LNCaP clone FGC (cell line): ENCODE data around the gene RALGDS.

Source experiments
- DNase-seq: peaks from one replicate; pipeline ENCODE4 v3.0.0-alpha.2; 2011; ENCODE audit warnings: low read depth
- H3K4me3 ChIP-seq: 2 replicates; pipeline ENCODE4 v1.5.1; 2011; ENCODE audit warnings: mild to moderate bottlenecking, low read depth, low read length, control low read depth
- TF ChIP-seq, protein P1 (sequence below): IDR thresholded peaks from 2 replicates; pipeline ENCODE4 v1.5.1; 2012; ENCODE audit warnings: mild to moderate bottlenecking; ENCODE audit not compliant: control insufficient read depth, insufficient read depth; ENCODE audit errors: extremely low read depth

The RALGDS gene

GRCh38 chr9:133128152-133128551 lies 7.1 kb upstream of the RALGDS start:
- no peak overlapping the region for H3K4me3 ChIP-seq
- TF ChIP-seq, protein P1, sequence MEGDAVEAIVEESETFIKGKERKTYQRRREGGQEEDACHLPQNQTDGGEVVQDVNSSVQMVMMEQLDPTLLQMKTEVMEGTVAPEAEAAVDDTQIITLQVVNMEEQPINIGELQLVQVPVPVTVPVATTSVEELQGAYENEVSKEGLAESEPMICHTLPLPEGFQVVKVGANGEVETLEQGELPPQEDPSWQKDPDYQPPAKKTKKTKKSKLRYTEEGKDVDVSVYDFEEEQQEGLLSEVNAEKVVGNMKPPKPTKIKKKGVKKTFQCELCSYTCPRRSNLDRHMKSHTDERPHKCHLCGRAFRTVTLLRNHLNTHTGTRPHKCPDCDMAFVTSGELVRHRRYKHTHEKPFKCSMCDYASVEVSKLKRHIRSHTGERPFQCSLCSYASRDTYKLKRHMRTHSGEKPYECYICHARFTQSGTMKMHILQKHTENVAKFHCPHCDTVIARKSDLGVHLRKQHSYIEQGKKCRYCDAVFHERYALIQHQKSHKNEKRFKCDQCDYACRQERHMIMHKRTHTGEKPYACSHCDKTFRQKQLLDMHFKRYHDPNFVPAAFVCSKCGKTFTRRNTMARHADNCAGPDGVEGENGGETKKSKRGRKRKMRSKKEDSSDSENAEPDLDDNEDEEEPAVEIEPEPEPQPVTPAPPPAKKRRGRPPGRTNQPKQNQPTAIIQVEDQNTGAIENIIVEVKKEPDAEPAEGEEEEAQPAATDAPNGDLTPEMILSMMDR = no peak
- no peak for DNase-seq

DNA sequence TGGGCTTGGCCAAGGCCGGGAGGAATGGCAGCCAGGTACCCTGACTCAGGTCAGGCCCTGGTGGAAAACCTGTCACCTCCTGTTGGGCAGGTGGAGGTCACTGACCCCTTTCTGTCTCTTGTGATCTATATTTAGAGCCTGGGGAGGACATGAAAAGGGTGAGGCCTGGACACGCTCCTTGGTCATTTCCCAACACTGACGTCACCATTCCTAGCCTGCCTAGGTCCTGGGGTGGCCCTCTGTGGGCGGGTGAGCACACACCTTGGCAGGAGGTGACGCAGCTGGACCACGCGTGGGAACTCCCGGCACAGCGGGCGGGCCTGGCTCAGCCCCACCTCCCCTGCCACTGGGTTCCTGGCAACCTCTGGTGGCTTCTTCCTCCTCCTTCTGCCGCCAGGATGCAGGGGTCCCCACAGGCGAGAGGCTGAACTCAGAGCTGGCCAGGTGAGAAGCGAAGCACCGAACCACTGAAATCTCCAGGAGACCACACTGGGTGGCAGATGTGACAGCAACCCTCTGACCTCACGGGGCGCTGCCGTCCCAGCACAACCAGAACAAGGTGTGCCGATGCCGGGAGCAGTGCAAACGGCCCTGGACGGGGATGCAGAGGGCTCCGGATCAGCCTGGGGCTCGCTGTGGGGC lies 6.4 kb upstream of the RALGDS start:
- no peak overlapping the region for H3K4me3 ChIP-seq
- no peak for DNase-seq
- TF ChIP-seq, protein P1 = no peak

DNA sequence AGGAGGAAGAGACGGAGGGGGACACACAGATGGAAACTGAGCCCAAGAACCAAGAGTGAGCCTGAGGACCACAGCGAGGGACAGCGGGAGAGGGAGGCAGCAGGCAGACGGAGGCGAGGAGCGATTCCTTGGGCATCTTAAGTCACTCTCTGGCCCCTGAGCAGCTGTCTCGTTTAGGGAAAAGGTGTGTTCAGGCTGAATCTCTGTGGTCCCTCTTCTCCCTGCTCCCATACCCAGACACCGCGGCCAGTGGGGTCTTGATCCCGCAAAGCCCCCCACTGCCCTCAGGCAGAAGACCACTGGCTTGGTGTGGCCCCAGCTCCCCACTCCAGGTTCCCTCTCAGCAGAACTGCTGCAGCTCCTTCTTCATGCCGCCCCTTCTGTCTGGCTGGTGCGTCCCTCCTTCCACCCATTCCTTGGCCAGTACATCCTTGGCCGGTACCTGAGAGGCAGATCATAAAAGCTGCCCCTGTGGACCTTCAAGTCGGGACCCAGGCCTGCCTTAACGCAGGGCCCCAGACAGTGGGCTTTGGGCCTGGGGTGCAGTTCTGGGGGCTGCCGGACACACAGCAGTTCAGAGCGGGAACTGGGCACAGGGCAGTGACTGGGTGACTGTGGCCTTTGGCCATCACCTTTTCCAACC lies 5.8 kb upstream of the RALGDS start:
- H3K4me3 ChIP-seq = no peak overlapping the region
- no peak for DNase-seq
- TF ChIP-seq, protein P1 = no peak

DNA sequence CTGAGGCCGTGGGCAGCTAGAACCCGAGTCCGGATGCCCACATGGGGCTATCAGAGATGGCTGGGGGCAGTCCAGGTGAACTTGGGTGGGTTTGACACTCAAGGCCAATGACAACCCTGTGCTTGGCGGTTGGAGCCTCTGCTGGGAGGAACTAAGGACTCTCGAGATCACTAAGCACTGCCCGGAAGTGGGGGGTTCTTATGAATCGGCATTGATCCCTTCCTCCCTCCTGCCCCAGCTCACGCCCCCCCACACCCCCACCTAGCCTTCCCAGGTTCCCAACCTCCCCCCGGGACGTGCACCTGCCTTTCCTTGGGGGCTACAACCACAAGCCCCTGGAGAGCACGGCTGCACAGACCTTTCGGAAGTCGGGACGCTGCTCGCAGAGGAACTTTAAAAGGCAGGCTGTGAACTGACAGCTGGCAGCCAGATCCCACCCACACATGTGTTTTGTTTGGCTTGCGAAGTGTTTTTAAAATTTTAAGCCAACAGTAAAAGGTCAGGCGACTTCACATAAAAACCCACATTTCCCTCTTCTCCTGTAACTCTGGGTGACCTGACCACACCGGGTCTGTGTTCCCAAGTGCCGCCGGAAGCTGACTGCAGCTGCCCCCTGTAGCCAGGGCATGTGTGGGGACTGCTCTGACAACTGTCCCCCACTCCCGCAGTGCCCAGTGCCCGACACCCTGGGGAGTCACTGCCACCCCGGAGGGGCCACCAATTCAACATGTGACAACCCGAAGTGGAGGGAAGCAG lies 5.1 kb upstream of the RALGDS start:
- H3K4me3 ChIP-seq = no peak overlapping the region
- no peak for DNase-seq
- TF ChIP-seq, protein P1 = no peak

GRCh38 chr9:133124907-133125275 lies 3.9 kb upstream of the RALGDS start:
- H3K4me3 ChIP-seq = no peak overlapping the region
- TF ChIP-seq, protein P1 = no peak
- no peak for DNase-seq

DNA sequence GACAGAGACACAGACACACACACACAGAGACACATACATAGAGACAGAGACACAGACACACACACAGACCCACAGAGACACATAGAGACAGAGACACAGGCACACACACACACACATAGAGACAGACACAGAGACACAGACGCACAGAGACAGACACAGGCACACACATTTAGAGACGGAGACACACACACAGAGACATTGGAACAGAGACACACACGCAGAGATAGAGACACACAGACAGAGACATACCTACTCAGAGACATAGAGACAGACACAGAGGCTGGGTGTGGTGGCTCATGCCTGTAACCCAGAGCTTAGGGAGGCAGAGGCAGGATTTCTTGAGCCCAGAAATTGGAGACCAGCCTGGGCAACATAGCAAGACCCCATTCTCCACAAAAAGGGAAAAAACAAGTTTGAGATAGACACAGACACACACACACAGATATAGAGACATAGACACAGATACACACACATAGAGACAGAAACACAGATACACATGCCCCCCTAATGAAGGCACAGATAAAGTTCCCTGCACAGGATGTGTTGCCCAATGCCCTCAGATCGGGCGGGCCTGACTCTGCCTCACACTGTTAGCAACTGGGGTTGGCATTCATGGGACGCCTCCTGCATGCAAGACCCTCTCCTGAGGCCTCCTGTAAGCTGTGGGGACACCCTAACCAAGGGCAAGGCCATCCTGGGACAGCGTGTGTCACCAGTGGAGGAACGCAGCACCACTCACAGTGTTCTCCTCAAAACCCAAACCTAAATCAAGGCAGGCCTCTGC lies 3.3 kb upstream of the RALGDS start:
- DNase-seq = no peak
- H3K4me3 ChIP-seq = no peak overlapping the region
- TF ChIP-seq, protein P1 = no peak
